GM18505 (cell line): ENCODE results near the gene PRSS56.
"Not testable (repeated sequence)": the region's sequence is repeated elsewhere in the genome, so short reads cannot be mapped to it uniquely, and the experiment has no call there.

ENCODE experiments used
- ATAC-seq: cut with Tn5 transposase; IDR thresholded peaks from one replicate; pipeline ENCODE4 v1.9.1; 2021; ENCODE audit not compliant: unreplicated experiment
- POLR2A ChIP-seq: IDR thresholded peaks from 4 replicates; pipeline ENCODE4 v1.6.1; 2011; ENCODE audit warnings: borderline replicate concordance; ENCODE audit not compliant: insufficient read depth, insufficient read length; ENCODE audit errors: extremely low read depth

The PRSS56 gene

GRCh38 chr2:232522623-232523401 is 2.6 kb downstream of the PRSS56 start:
- ATAC-seq, result no peak
- no peak for TF ChIP-seq POLR2A

- ATAC-seq, result no peak
- TF ChIP-seq POLR2A, result no peak
These were observed 3.2 kb downstream of the PRSS56 start for GRCh38 chr2:232523402-232523681.

GRCh38 chr2:232523682-232524597 is 3.8 kb downstream of the PRSS56 start:
- TF ChIP-seq POLR2A, result no peak
- no peak for ATAC-seq

- no peak for TF ChIP-seq POLR2A
- ATAC-seq, result no peak
These were observed 4.6 kb downstream of the PRSS56 start for GRCh38 chr2:232524771-232525170.

GRCh38 chr2:232525199-232525598 is 5.0 kb downstream of the PRSS56 start:
- TF ChIP-seq POLR2A, result no peak
- no peak for ATAC-seq

- no peak for TF ChIP-seq POLR2A
- ATAC-seq, result no peak
These were observed 5.7 kb downstream of the PRSS56 start, which contains the start of gene CHRND for GRCh38 chr2:232525791-232526371. Gene CHRND (plus strand): TSS chr2:232526160. CDS start chr2:232526216, 56 bp downstream.

GRCh38 chr2:232526372-232526941 is 6.3 kb downstream of the PRSS56 start:
- ATAC-seq, result no peak
- no peak for TF ChIP-seq POLR2A

GRCh38 chr2:232527905-232528470 is 7.8 kb downstream of the PRSS56 start:
- TF ChIP-seq POLR2A, result no peak
- ATAC-seq, result no peak

- no peak for ATAC-seq
- TF ChIP-seq POLR2A, result no peak
These were observed 8.7 kb downstream of the PRSS56 start for GRCh38 chr2:232528746-232529460.

GRCh38 chr2:232529806-232530547 is 9.8 kb downstream of the PRSS56 start:
- no peak for ATAC-seq
- no peak for TF ChIP-seq POLR2A

GRCh38 chr2:232530626-232531260 is 10.6 kb downstream of the PRSS56 start:
- ATAC-seq, result no peak
- TF ChIP-seq POLR2A, result no peak

- TF ChIP-seq POLR2A, result no peak
- no peak for ATAC-seq
These were observed 12.2 kb downstream of the PRSS56 start for GRCh38 chr2:232532419-232532818.

GRCh38 chr2:232532821-232533220 is 12.6 kb downstream of the PRSS56 start:
- ATAC-seq, result not testable (repeated sequence)
